Activated CD8-positive, alpha-beta memory T cell treated with anti-CD3 and anti-CD28 coated beads, Interleukin-2, amount 10 ng/mL, durations not matched to agents 7 days and 5 days (primary cell): Measurements from ENCODE around the gene PCP4L1. TPM values are rescaled to one million over a fixed set of nuclear protein-coding genes. Genes with fewer than 3 reads are reported as not detected.
"Not testable (repeated sequence)": the region's sequence is repeated elsewhere in the genome, so short reads cannot be mapped to it uniquely, and the experiment has no call there.

Experiments used
- ATAC-seq: fragments of 150-1000 bp; cut with Tn5 transposase; one replicate; pipeline ENCODE4 v1.10.0; 2021; ENCODE audit warnings: moderate library complexity
- CTCF ChIA-PET: fragments of 350-600 bp; sonication (Branson Sonifier 250); formaldehyde crosslinking; loops from one replicate; lab custom pipeline; 2021; ENCODE audit warnings: antibody characterized with exemption; lab: Charles Lee
- DNase-seq: peaks from one replicate; pipeline ENCODE4 v3.0.0-alpha.2; 2020
- H3K27ac Mint-ChIP-seq: one replicate; pipeline ENCODE4 v1.8.0; 2021; ENCODE audit warnings: mild to moderate bottlenecking, mixed read lengths
- H3K27me3 Mint-ChIP-seq: one replicate; pipeline ENCODE4 v1.8.0; 2021; ENCODE audit warnings: mixed read lengths
- H3K36me3 Mint-ChIP-seq: one replicate; pipeline ENCODE4 v1.8.0; 2021; ENCODE audit warnings: mild to moderate bottlenecking, mixed read lengths
- H3K4me1 Mint-ChIP-seq: one replicate; pipeline ENCODE4 v1.8.0; 2021; ENCODE audit warnings: mixed read lengths
- H3K4me3 Mint-ChIP-seq: one replicate; pipeline ENCODE4 v1.8.0; 2021; ENCODE audit warnings: mild to moderate bottlenecking, moderate library complexity, mixed read lengths
- H3K9me3 Mint-ChIP-seq: one replicate; pipeline ENCODE4 v1.8.0; 2022; ENCODE audit warnings: low read depth, mixed read lengths
- total RNA-seq, 2 experiments: library from RNA; stranded (reverse); gene quantifications; one replicate each; pipeline ENCODE4 v1.2.3, GENCODE V29; 2021

PCP4L1 gene
- total RNA-seq, 2 experiments from 2014 or later: not detected

- H3K9me3 Mint-ChIP-seq: no peaks in the 10 kb centered on the region
- H3K27me3 Mint-ChIP-seq: no peaks in the 10 kb centered on the region
- CTCF ChIA-PET: interaction anchor here (1.0 to 11.7 kb wide), 8 partner anchors 13 to 161 kb away, joined by 3 to 215 read pairs (median 50); partner anchors contain the start of genes CFAP126, NDUFS2 and PPOX
- peaks cover 32% of the 10 kb centered on the region for H3K4me1 Mint-ChIP-seq
- DNase-seq: no peak
- peaks cover 1% of the 10 kb centered on the region for H3K36me3 Mint-ChIP-seq
- no peak overlapping the region for H3K4me3 Mint-ChIP-seq
- no peak for ATAC-seq
- H3K27ac Mint-ChIP-seq: no peak overlapping the region
Observed at GRCh38 chr1:161223805-161224694, 34.5 kb upstream of the PCP4L1 start.

- not testable (repeated sequence) for ATAC-seq, H3K27ac Mint-ChIP-seq, H3K4me3 Mint-ChIP-seq, H3K36me3 Mint-ChIP-seq, H3K27me3 Mint-ChIP-seq, DNase-seq, H3K9me3 Mint-ChIP-seq
- peaks cover 32% of the 10 kb centered on the region for H3K4me1 Mint-ChIP-seq
- CTCF ChIA-PET: interaction anchor here (0.6 to 11.7 kb wide), 12 partner anchors 8 to 160 kb away, joined by 4 to 215 read pairs (median 24); partner anchors contain the start of genes CFAP126, FCER1G, NDUFS2 and PPOX
Observed at GRCh38 chr1:161224695-161225087, 33.9 kb upstream of the PCP4L1 start.

DNA sequence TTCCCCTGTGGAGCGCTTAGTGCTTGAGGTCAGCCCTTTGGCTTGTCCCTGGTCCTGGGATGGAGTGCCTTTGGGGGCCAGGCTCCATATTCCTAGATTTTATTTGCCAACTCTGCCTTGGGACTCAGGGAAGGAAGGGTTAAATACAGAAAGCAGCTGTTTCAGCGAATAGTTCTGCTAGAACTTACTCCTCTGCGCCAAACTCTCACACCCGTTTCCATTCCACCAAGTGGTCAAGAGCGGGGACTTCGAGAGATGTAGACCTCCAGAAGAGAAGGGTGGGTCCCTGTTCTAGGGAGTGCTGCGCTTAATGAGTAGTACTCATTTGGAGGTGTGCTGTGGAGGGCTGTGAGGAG lies 33.4 kb upstream of the PCP4L1 start:
- DNase-seq (no peak), ATAC-seq (no peak)
- H3K4me1 Mint-ChIP-seq: peaks cover 32% of the 10 kb centered on the region
- H3K36me3 Mint-ChIP-seq: peaks cover 2% of the 10 kb centered on the region
- CTCF ChIA-PET: interaction anchor here (0.6 to 11.7 kb wide), 37 partner anchors 9 to 514 kb away, joined by 3 to 215 read pairs (median 6); partner anchors contain the start of genes ADAMTS4, B4GALT3, CFAP126 and FCER1G
- peak overlapping the region; percentile 93 for H3K27ac Mint-ChIP-seq
- H3K27me3 Mint-ChIP-seq: no peaks in the 10 kb centered on the region
- H3K4me3 Mint-ChIP-seq: peak overlapping the region; percentile 95
- H3K9me3 Mint-ChIP-seq: no peaks in the 10 kb centered on the region

GRCh38 chr1:161225534-161226319 lies 32.8 kb upstream of the PCP4L1 start, which contains the start of gene TOMM40L:
TOMM40L (plus strand) TSS chr1:161226060; CDS start chr1:161226490, 430 bp downstream.
- no peaks in the 10 kb centered on the region for H3K27me3 Mint-ChIP-seq
- ATAC-seq (peak; percentile 98), DNase-seq (peak; percentile 97)
- H3K9me3 Mint-ChIP-seq: no peaks in the 10 kb centered on the region
- H3K27ac Mint-ChIP-seq: peak within 1 kb of the TSS; percentile 93
- peaks cover 32% of the 10 kb centered on the region for H3K4me1 Mint-ChIP-seq
- H3K36me3 Mint-ChIP-seq: peaks cover 3% of the 10 kb centered on the region
- CTCF ChIA-PET: interaction anchor here (0.6 to 11.7 kb wide), 38 partner anchors 8 to 514 kb away, joined by 3 to 215 read pairs (median 6); partner anchors contain the start of genes ADAMTS4, B4GALT3, CFAP126 and FCER1G
- H3K4me3 Mint-ChIP-seq: peak within 1 kb of the TSS; percentile 95

DNA sequence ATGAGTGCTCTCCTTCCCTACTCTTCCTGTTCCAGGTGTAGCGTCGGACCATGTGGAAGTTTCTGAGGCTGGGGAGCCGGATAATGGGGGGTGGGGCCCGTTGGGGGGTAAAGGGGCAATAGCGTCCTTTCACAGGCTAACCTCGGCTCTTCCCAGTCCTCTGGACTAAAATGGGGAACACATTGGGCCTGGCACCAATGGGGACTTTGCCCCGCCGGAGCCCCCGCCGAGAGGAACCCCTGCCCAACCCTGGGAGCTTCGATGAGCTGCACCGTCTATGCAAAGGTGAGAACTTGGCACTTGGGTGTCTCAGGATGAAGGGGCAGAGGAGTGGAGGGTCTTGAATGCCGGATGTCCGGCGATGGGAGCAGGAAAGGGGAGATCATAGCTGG lies 32.2 kb upstream of the PCP4L1 start:
- DNase-seq (peak; percentile 49), ATAC-seq (no peak)
- CTCF ChIA-PET: interaction anchor here (0.6 to 11.7 kb wide), 31 partner anchors 10 to 513 kb away, joined by 3 to 215 read pairs (median 9); partner anchors contain the start of genes ADAMTS4, B4GALT3, CFAP126 and FCER1G
- H3K36me3 Mint-ChIP-seq: peaks cover 3% of the 10 kb centered on the region
- H3K4me3 Mint-ChIP-seq: peak overlapping the region; percentile 95
- H3K4me1 Mint-ChIP-seq: peaks cover 33% of the 10 kb centered on the region
- H3K27ac Mint-ChIP-seq: peak overlapping the region; percentile 93
- no peaks in the 10 kb centered on the region for H3K9me3 Mint-ChIP-seq
- H3K27me3 Mint-ChIP-seq: no peaks in the 10 kb centered on the region

DNA sequence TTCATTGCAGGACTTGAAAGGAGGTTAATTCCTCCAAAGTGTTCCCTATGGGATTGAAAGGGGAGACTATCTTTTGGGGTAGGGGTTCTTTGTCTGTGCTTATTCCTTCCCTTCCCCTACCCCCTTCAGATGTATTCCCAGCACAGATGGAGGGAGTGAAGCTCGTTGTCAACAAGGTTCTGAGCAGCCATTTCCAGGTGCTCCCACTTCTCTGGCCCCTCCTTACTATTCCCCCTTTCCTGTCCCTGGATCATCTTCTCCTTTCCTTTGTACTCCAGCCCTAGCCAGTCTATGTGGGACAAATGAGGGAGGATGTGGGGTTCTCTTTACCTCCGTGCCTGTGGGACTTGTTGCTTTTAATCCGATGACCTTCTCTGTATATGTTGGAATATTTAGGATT lies 31.8 kb upstream of the PCP4L1 start:
- ATAC-seq (no peak), DNase-seq (no peak)
- H3K27me3 Mint-ChIP-seq: no peaks in the 10 kb centered on the region
- H3K4me1 Mint-ChIP-seq: peaks cover 32% of the 10 kb centered on the region
- no peaks in the 10 kb centered on the region for H3K9me3 Mint-ChIP-seq
- CTCF ChIA-PET: interaction anchor here (0.8 to 11.7 kb wide), 17 partner anchors 10 to 174 kb away, joined by 3 to 215 read pairs (median 20); partner anchors contain the start of genes ADAMTS4, CFAP126, FCER1G and NDUFS2
- peak overlapping the region; percentile 93 for H3K27ac Mint-ChIP-seq
- H3K36me3 Mint-ChIP-seq: peaks cover 3% of the 10 kb centered on the region
- H3K4me3 Mint-ChIP-seq: peak overlapping the region; percentile 95

DNA sequence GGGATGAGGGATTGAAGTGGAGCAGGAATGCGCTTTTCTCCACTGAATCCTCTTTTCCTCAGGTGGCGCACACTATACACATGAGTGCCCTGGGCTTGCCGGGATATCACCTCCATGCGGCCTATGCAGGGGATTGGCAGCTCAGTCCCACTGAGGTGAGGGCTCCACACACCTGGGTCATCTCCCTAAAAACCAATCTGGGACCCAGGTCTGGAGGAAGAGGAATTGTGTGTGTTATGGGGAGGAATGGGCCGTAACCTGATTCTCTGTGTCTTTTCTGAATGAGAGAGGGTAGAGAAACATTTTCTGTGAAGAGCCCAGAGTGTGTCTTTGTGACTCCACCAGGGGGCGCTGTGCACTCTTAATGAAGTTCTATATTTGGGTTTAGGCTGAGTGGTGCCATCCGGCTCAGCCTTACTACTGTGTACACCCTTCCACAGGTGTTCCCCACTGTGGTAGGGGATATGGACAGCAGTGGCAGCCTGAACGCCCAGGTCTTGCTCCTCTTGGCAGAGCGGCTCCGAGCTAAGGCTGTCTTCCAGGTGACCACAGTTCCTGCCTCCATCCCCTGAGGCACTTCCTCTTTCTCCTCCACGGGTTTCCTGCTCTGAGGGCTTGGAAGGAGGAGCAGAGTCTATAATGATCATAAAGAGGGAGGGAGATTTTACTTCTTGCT lies 31.2 kb upstream of the PCP4L1 start:
- CTCF ChIA-PET: interaction anchor here (0.8 to 11.7 kb wide), 18 partner anchors 9 to 173 kb away, joined by 3 to 215 read pairs (median 13); partner anchors contain the start of genes B4GALT3, CFAP126, NDUFS2 and PPOX
- no peaks in the 10 kb centered on the region for H3K27me3 Mint-ChIP-seq
- ATAC-seq (peak; percentile 40), DNase-seq (peak; percentile 92)
- H3K27ac Mint-ChIP-seq: peak overlapping the region; percentile 93
- peaks cover 3% of the 10 kb centered on the region for H3K36me3 Mint-ChIP-seq
- H3K4me1 Mint-ChIP-seq: peaks cover 30% of the 10 kb centered on the region
- no peaks in the 10 kb centered on the region for H3K9me3 Mint-ChIP-seq
- peak overlapping the region; percentile 95 for H3K4me3 Mint-ChIP-seq

DNA sequence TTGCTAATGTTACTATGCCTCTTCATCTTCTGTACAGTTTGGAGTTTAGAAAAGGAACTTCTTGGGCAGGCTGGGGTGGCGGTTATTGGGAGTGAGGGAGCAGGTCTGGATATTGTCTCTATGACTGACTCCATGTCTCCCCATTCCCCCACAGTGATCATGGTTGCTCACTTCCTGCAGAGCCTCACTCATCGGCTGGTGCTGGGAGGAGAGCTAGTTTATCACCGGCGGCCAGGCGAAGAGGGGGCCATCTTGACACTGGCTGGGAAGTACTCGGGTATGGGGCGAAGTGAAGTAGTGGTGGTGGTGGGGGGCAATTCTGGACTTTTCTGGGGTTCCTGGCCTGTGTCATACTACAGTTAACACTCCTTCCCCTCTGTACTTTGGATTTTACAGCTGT lies 30.5 kb upstream of the PCP4L1 start:
- H3K4me1 Mint-ChIP-seq: peaks cover 30% of the 10 kb centered on the region
- no peaks in the 10 kb centered on the region for H3K9me3 Mint-ChIP-seq
- no peaks in the 10 kb centered on the region for H3K27me3 Mint-ChIP-seq
- peak overlapping the region; percentile 93 for H3K27ac Mint-ChIP-seq
- DNase-seq: no peak
- peaks cover 3% of the 10 kb centered on the region for H3K36me3 Mint-ChIP-seq
- ATAC-seq: no peak
- CTCF ChIA-PET: interaction anchor here (0.9 to 11.7 kb wide), 11 partner anchors 8 to 157 kb away, joined by 3 to 215 read pairs (median 12); partner anchors contain the start of genes B4GALT3, NDUFS2 and PPOX
- H3K4me3 Mint-ChIP-seq: no peak overlapping the region

GRCh38 chr1:161229896-161230295 lies 28.6 kb upstream of the PCP4L1 start:
- Mint-ChIP-seq H3K27me3 (no peaks in the 10 kb centered on the region), H3K36me3 (peaks cover 3% of the 10 kb centered on the region), H3K9me3 (no peaks in the 10 kb centered on the region), H3K4me3 (no peak overlapping the region), H3K4me1 (peaks cover 29% of the 10 kb centered on the region), H3K27ac (no peak overlapping the region)
- no peak for DNase-seq
- no peak for ATAC-seq
- CTCF ChIA-PET: interaction anchor here (0.8 to 11.7 kb wide), 15 partner anchors 11 to 155 kb away, joined by 3 to 215 read pairs (median 4); partner anchors contain the start of gene NDUFS2

- peaks cover 3% of the 10 kb centered on the region for H3K36me3 Mint-ChIP-seq
- CTCF ChIA-PET: interaction anchor here (0.8 to 11.7 kb wide), 12 partner anchors 11 to 154 kb away, joined by 3 to 215 read pairs (median 4); partner anchors contain the start of gene NDUFS2
- H3K27me3 Mint-ChIP-seq: no peaks in the 10 kb centered on the region
- H3K4me1 Mint-ChIP-seq: peaks cover 22% of the 10 kb centered on the region
- H3K27ac Mint-ChIP-seq: no peak overlapping the region
- ATAC-seq (no peak), DNase-seq (no peak)
- H3K4me3 Mint-ChIP-seq: no peak overlapping the region
- H3K9me3 Mint-ChIP-seq: no peaks in the 10 kb centered on the region
Observed at GRCh38 chr1:161230762-161231161, 27.8 kb upstream of the PCP4L1 start.

GRCh38 chr1:161233102-161233501 lies 25.4 kb upstream of the PCP4L1 start:
- DNase-seq: no peak
- Mint-ChIP-seq H3K27ac (no peak overlapping the region), H3K36me3 (peaks cover 3% of the 10 kb centered on the region), H3K9me3 (no peaks in the 10 kb centered on the region), H3K27me3 (no peaks in the 10 kb centered on the region), H3K4me3 (no peak overlapping the region), H3K4me1 (peaks cover 3% of the 10 kb centered on the region)
- CTCF ChIA-PET: interaction anchor here (1.9 to 11.7 kb wide), 2 partner anchors 58 to 152 kb away, joined by 8 to 215 read pairs; no protein-coding TSS in a partner anchor
- ATAC-seq: no peak
